HG02571 (cell line): ENCODE results near the gene SLC10A4.

Experiments
- ATAC-seq: cut with Tn5 transposase; IDR thresholded peaks from one replicate; pipeline ENCODE4 v1.9.1; 2021; ENCODE audit warnings: mild to moderate bottlenecking, moderate library complexity; ENCODE audit not compliant: unreplicated experiment

Gene SLC10A4

GRCh38 chr4:48489683-48490011 is 6.5 kb downstream of the SLC10A4 start:
- no peak for ATAC-seq

- ATAC-seq = no peak
Measured at GRCh38 chr4:48490012-48490679, 7.0 kb downstream of the SLC10A4 start, which contains the start of gene ZAR1. Gene ZAR1, plus strand, starts transcription at chr4:48490252. Its CDS starts 40 bp downstream, at chr4:48490292.

- no peak for ATAC-seq
Measured at GRCh38 chr4:48490680-48491513, 7.8 kb downstream of the SLC10A4 start.

GRCh38 chr4:48491514-48492176 is 8.5 kb downstream of the SLC10A4 start:
- no peak for ATAC-seq

GRCh38 chr4:48493452-48494100 is 10.4 kb downstream of the SLC10A4 start:
- no peak for ATAC-seq

GRCh38 chr4:48495941-48496340 is 12.8 kb downstream of the SLC10A4 start:
- ATAC-seq = no peak

GRCh38 chr4:48498895-48499294 is 15.8 kb downstream of the SLC10A4 start:
- ATAC-seq = no peak

- peak; percentile 63 for ATAC-seq
Measured at GRCh38 chr4:48499551-48500066, 16.5 kb downstream of the SLC10A4 start.

- ATAC-seq = no peak
Measured at GRCh38 chr4:48503233-48504025, 20.3 kb downstream of the SLC10A4 start.

GRCh38 chr4:48504026-48504330 is 20.8 kb downstream of the SLC10A4 start:
- ATAC-seq = no peak

- ATAC-seq = no peak
Measured at GRCh38 chr4:48504352-48504751, 21.2 kb downstream of the SLC10A4 start.

GRCh38 chr4:48506716-48507115 is 23.6 kb downstream of the SLC10A4 start:
- ATAC-seq = no peak

GRCh38 chr4:48509543-48509942 is 26.4 kb downstream of the SLC10A4 start:
- no peak for ATAC-seq

- no peak for ATAC-seq
Measured at GRCh38 chr4:48518143-48518542, 35.0 kb downstream of the SLC10A4 start.

- no peak for ATAC-seq
Measured at GRCh38 chr4:48526406-48526805, 43.3 kb downstream of the SLC10A4 start.

- ATAC-seq = no peak
Measured at GRCh38 chr4:48538358-48538757, 55.2 kb downstream of the SLC10A4 start.
